HepG2 (cell line): Measurements from ENCODE around the gene SELENOM. TPM values are rescaled to one million over a fixed set of nuclear protein-coding genes. Genes with fewer than 3 reads are reported as not detected.

ENCODE experiments used
- ATAC-seq: fragments of 200-7000 bp; cut with Tn5 transposase; 3 replicates; pipeline ENCODE4 v1.9.1; 2020; ENCODE audit warnings: mild to moderate bottlenecking, moderate library complexity
- Bru-seq: library from RNA; stranded (reverse); fragments of 400-500 nt; gene quantifications from one replicate; lab custom pipeline; 2021; lab: Mats Ljungman, UMichigan
- BruChase-seq, 2 experiments: library from RNA; stranded (reverse); fragments of 400-500 nt; gene quantifications; one replicate each; lab custom pipeline; 2021; lab: Mats Ljungman, UMichigan
- BruUV-seq: library from RNA; stranded (reverse); fragments of 400-500 nt; replicated peaks from 2 replicates; lab custom pipeline; 2021; lab: Mats Ljungman, UMichigan
- CTCF ChIA-PET: fragments of 300-600 bp; formaldehyde crosslinking; extraction: SDS; loops from one replicate; lab custom pipeline; 2021; ENCODE audit warnings: low total read pairs, inconsistent platforms, low intra/inter-chr PET ratio; lab: Yijun Ruan, JAX
- POLR2A ChIA-PET: fragments of 350-600 bp; sonication (Branson Sonifier 250); formaldehyde crosslinking; loops from one replicate; lab custom pipeline; 2020; ENCODE audit warnings: antibody characterized with exemption, inconsistent platforms; lab: Yijun Ruan, JAX
- DNase-seq: peaks from one replicate; pipeline ENCODE4 v3.0.0-alpha.2; 2015; ENCODE audit warnings: low spot score
- FAIRE-seq: peaks from 3 replicates; lab custom pipeline; 2011; peaks lifted over from hg19 to GRCh38; lab: Jason Lieb, UNC
- H2AFZ ChIP-seq: one replicate; pipeline ENCODE4 v1.6.1; 2011; ENCODE audit warnings: low read length, inconsistent platforms
- H3K27ac ChIP-seq: fragments of 300-600 bp; 3 replicates; pipeline ENCODE4 v1.8.0; 2011; ENCODE audit warnings: mixed run types, mild to moderate bottlenecking, mixed read lengths, low read length, inconsistent platforms; ENCODE audit not compliant: insufficient read depth; ENCODE audit errors: extremely low read length
- H3K27me3 ChIP-seq, 2 experiments: fragments of 200-600 bp in 1 of 2; 2 replicates in 1 of 2; 3 replicates in 1 of 2; pipeline versions ENCODE4 v1.6.0 to v1.8.0; 2011; ENCODE audit warnings: low read length in 2 of 2, mild to moderate bottlenecking in 2 of 2, moderate library complexity in 2 of 2, inconsistent platforms in 1 of 2; ENCODE audit not compliant: insufficient read depth in 2 of 2, control insufficient read depth in 1 of 2
- H3K36me3 ChIP-seq, 2 experiments: fragments of 200-600 bp in 1 of 2; replicated peaks in 1 of 2; 2 replicates in 1 of 2; 3 replicates in 1 of 2; pipeline versions ENCODE4 v1.5.1 to v1.8.0; 2011; ENCODE audit warnings: low read length in 2 of 2, inconsistent platforms in 1 of 2; ENCODE audit not compliant: insufficient read depth in 2 of 2, control insufficient read depth in 1 of 2
- H3K4me1 ChIP-seq: 2 replicates; pipeline ENCODE4 v1.5.1; 2012; ENCODE audit warnings: low read length, inconsistent platforms; ENCODE audit not compliant: insufficient read depth
- H3K4me2 ChIP-seq: 2 replicates; pipeline ENCODE4 v1.6.0; 2011; ENCODE audit warnings: low read depth, low read length, inconsistent platforms
- H3K4me3 ChIP-seq, 3 experiments: fragments of 200-600 bp in 1 of 3; sonication (generic), shearing (Covaris generic) in 1 of 3; replicated peaks in 1 of 3; 2 replicates each; pipeline ENCODE4 v1.5.1; 2011 to 2016; ENCODE audit warnings: low read length in 3 of 3, inconsistent platforms in 2 of 3, low read depth in 2 of 3, mild to moderate bottlenecking in 2 of 3, control low read depth in 1 of 3, mixed read lengths in 1 of 3; ENCODE audit not compliant: insufficient read depth in 1 of 3
- H3K79me2 ChIP-seq: one replicate; pipeline ENCODE4 v1.6.1; 2011; ENCODE audit warnings: low read length, inconsistent platforms; ENCODE audit not compliant: insufficient read depth
- H3K9ac ChIP-seq: 2 replicates; pipeline ENCODE4 v1.6.0; 2011; ENCODE audit warnings: mild to moderate bottlenecking, low read depth, low read length, inconsistent platforms; ENCODE audit not compliant: insufficient read depth
- H3K9me3 ChIP-seq: 2 replicates; pipeline ENCODE4 v1.5.1; 2012; ENCODE audit warnings: mild to moderate bottlenecking, low read length
- H4K20me1 ChIP-seq: 2 replicates; pipeline ENCODE4 v1.6.0; 2011; ENCODE audit warnings: inconsistent platforms, mild to moderate bottlenecking, low read length, moderate library complexity; ENCODE audit not compliant: insufficient read depth
- CREBL2 ChIP-seq: sonication (generic); formaldehyde crosslinking; IDR thresholded peaks from 2 replicates; pipeline ENCODE4 v1.8.1; 2023; ENCODE audit warnings: missing genetic modification reagents, mild to moderate bottlenecking, borderline replicate concordance
- DDIT3 ChIP-seq: sonication (generic); formaldehyde crosslinking; IDR thresholded peaks from 2 replicates; pipeline ENCODE4 v1.4.0; 2020; ENCODE audit warnings: mild to moderate bottlenecking, missing genetic modification reagents
- KDM3A ChIP-seq: IDR thresholded peaks from 2 replicates; pipeline ENCODE4 v1.6.1; 2018; ENCODE audit warnings: low read depth, missing compliant biosample characterization
- MXI1 ChIP-seq: IDR thresholded peaks from 3 replicates; pipeline ENCODE4 v1.6.1; 2012; ENCODE audit warnings: low read depth, low read length, inconsistent platforms, borderline replicate concordance
- RFXAP ChIP-seq: sonication (generic); formaldehyde crosslinking; IDR thresholded peaks from 2 replicates; pipeline ENCODE4 v1.4.0; 2020; ENCODE audit warnings: missing genetic modification reagents, borderline replicate concordance
- YEATS4 ChIP-seq: sonication (generic); formaldehyde crosslinking; IDR thresholded peaks from 2 replicates; pipeline ENCODE4 v1.4.0; 2020; ENCODE audit warnings: missing genetic modification reagents, borderline replicate concordance
- ZBTB37 ChIP-seq: sonication (generic); formaldehyde crosslinking; IDR thresholded peaks from 2 replicates; pipeline ENCODE4 v1.4.0; 2020; ENCODE audit warnings: mild to moderate bottlenecking, missing genetic modification reagents
- ZFAT ChIP-seq: sonication (generic); formaldehyde crosslinking; conservative IDR thresholded peaks from 2 replicates; pipeline ENCODE4 v1.8.1; 2023; ENCODE audit warnings: missing genetic modification reagents, inconsistent platforms
- ZNF431 ChIP-seq: sonication (generic); formaldehyde crosslinking; IDR thresholded peaks from 2 replicates; pipeline ENCODE4 v1.9.0; 2022; ENCODE audit warnings: missing genetic modification reagents, low read depth, mild to moderate bottlenecking, borderline replicate concordance
- WGBS: methylation state at CpG from one replicate; pipeline ENCODE4 v1.1.6; 2017; ENCODE audit warnings: low lambda C conversion rate; 5-methylcytosine and 5-hydroxymethylcytosine counted together
- in situ Hi-C: cut with HindIII; loops from 2 replicates; pipeline ENCODE4 v1.10.0; 2017; ENCODE audit warnings: low pct_unique_long_range_greater_than_20kb; ENCODE audit not compliant: extremely low pct_ligation_motif_present
- intact Hi-C: fragments of 100-400 bp; cut with micrococcal nuclease; formaldehyde crosslinking; loops from one replicate; pipeline ENCODE4 v1.10.0; 2022; ENCODE audit not compliant: unreplicated experiment
- long read RNA-seq, 2 experiments: library from RNA in 1 of 2; library from polyadenylated mRNA in 1 of 2; stranded (forward) in 1 of 2; unstranded in 1 of 2; transcript quantifications; one replicate each; pipeline ENCODE4 v2.0.0, GENCODE V29; 2019 to 2022
- polyA minus RNA-seq, 3 experiments: library from RNA; depleted of rRNA, polyadenylated mRNA; stranded (reverse); fragments of >200 nt; gene quantifications; 2 replicates each; pipeline ENCODE4 v1.2.3, GENCODE V29; 2011; ENCODE audit warnings: low replicate concordance in 1 of 3
- polyA plus RNA-seq, 8 experiments: library from polyadenylated mRNA; depleted of rRNA in 3 of 8; stranded (reverse) in 7 of 8; unstranded in 1 of 8; fragments of >200 nt; fragmentation: Illumina TruSeq in 4 of 8; extraction: Trizol in 4 of 8; gene quantifications; 2 replicates each; pipeline versions ENCODE4 v1.2.1 to v1.2.3, GENCODE V29; 2011 to 2016; ENCODE audit warnings: low read depth in 4 of 8, missing spikeins in 1 of 8, mixed read lengths in 1 of 8; ENCODE audit not compliant: insufficient read depth in 1 of 8
- total RNA-seq, 5 experiments: library from RNA; depleted of rRNA; stranded (reverse); fragments of >200 nt; fragmentation: Illumina TruSeq; extraction: Trizol; gene quantifications; 2 replicates each; pipeline ENCODE4 v1.2.3, GENCODE V29; 2016; ENCODE audit warnings: low read depth in 1 of 5
- TF ChIP-seq, protein P1 (sequence below): sonication (generic); formaldehyde crosslinking; IDR thresholded peaks from 2 replicates; pipeline ENCODE4 v1.8.0; 2022; ENCODE audit warnings: low read depth, missing genetic modification reagents

The SELENOM gene, protein sequence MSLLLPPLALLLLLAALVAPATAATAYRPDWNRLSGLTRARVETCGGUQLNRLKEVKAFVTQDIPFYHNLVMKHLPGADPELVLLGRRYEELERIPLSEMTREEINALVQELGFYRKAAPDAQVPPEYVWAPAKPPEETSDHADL
- total RNA-seq (2016; rRNA removed; fragmentation: Illumina TruSeq; extraction: Trizol) (2.4 and 4.1 TPM in 2 replicates), polyA plus RNA-seq (2011; rRNA removed) (4.3 and 5.5 TPM in 2 replicates), polyA minus RNA-seq (2011; rRNA and poly(A)+ RNA removed; ENCODE audit: low replicate concordance) (1.4 and 4.9 TPM in 2 replicates), Bru-seq, nascent RNA (percentile 18 among the genes with signal in this experiment), BruChase-seq, experiment 1, labeled RNA remaining after a 6-hour chase (percentile 7 among the genes with signal in this experiment), BruChase-seq, experiment 2, labeled RNA remaining after a 2-hour chase (percentile 6 among the genes with signal in this experiment)
- total RNA-seq (2016; cell fraction: cytosol; rRNA removed; fragmentation: Illumina TruSeq; extraction: Trizol; ENCODE audit: low read depth), result 1.9 and 4.6 TPM in 2 replicates
- total RNA-seq (2016; cell fraction: insoluble cytoplasmic fraction; rRNA removed; fragmentation: Illumina TruSeq; extraction: Trizol), result 1.6 and 3.5 TPM in 2 replicates
- total RNA-seq (2016; cell fraction: membrane; rRNA removed; fragmentation: Illumina TruSeq; extraction: Trizol), result 1.9 and 2.9 TPM in 2 replicates
- total RNA-seq (2016; cell fraction: nucleus; rRNA removed; fragmentation: Illumina TruSeq; extraction: Trizol), result 1.5 and 2.6 TPM in 2 replicates
- polyA plus RNA-seq (2011; cell fraction: cytosol; rRNA removed), result 5.8 and 12.6 TPM in 2 replicates
- polyA plus RNA-seq (2011; cell fraction: nucleus; rRNA removed), result 5.9 and 7.6 TPM in 2 replicates
- polyA plus RNA-seq (2012), result 2.5 and 2.9 TPM in 2 replicates
- 3.5 and 5.0 TPM in 2 replicates for polyA plus RNA-seq (2016; cell fraction: cytosol; fragmentation: Illumina TruSeq; extraction: Trizol; ENCODE audit: low read depth)
- 2.3 and 2.8 TPM in 2 replicates for polyA plus RNA-seq (2016; cell fraction: insoluble cytoplasmic fraction; fragmentation: Illumina TruSeq; extraction: Trizol; ENCODE audit: low read depth)
- 4.2 and 4.5 TPM in 2 replicates for polyA plus RNA-seq (2016; cell fraction: membrane; fragmentation: Illumina TruSeq; extraction: Trizol; ENCODE audit: low read depth)
- polyA plus RNA-seq (2016; cell fraction: nucleus; fragmentation: Illumina TruSeq; extraction: Trizol; ENCODE audit: insufficient read depth, low read depth), result 3.5 and 5.2 TPM in 2 replicates
- polyA minus RNA-seq (2011; cell fraction: cytosol; rRNA and poly(A)+ RNA removed), result 1.8 and 2.3 TPM in 2 replicates
- 1.5 and 2.4 TPM in 2 replicates for polyA minus RNA-seq (2011; cell fraction: nucleus; rRNA and poly(A)+ RNA removed)
- long read RNA-seq, experiment 1, transcript SELENOM-201 (5 exons, 694 nt), result major isoform, 8 of 9 reads
- long read RNA-seq, experiment 1, partial matches to known transcripts, result 0 of 9 reads
- long read RNA-seq, experiment 1, other reads (novel, unspliced or antisense), result 0 of 9 reads
- long read RNA-seq, experiment 2, transcript SELENOM-201 (5 exons, 694 nt), result major isoform, 8 of 8 reads
- long read RNA-seq, experiment 2, partial matches to known transcripts, result 0 of 8 reads
- long read RNA-seq, experiment 2, other reads (novel, unspliced or antisense), result 0 of 8 reads

- peak within 1 kb of the TSS; percentile 88 for H3K4me2 ChIP-seq
- BruUV-seq, result no TSS peak
- FAIRE-seq (peak; percentile 60), ATAC-seq (peak; percentile 90), DNase-seq (peak; percentile 86)
- peak within 1 kb of the TSS; percentile 47; the same call in 1 of the 2 replicates for H3K9ac ChIP-seq
- peak within 1 kb of the TSS; percentile 39 to 64 (median 44); a peak in 5 of 6 replicates for H3K4me3 ChIP-seq
- H3K27ac ChIP-seq, result no peak within 1 kb of the TSS
- no peaks in the 10 kb centered on the region for H3K9me3 ChIP-seq
- peak within 1 kb of the TSS; percentile 20 for H2AFZ ChIP-seq
- H4K20me1 ChIP-seq, result no peaks in the 10 kb centered on the region
- H3K27me3 ChIP-seq, result no peaks in the 10 kb centered on the region
- in situ Hi-C loops (no loop called here), intact Hi-C loops (loop anchor here (1.0 kb wide), 1 partner anchor 42 kb away; no protein-coding TSS in a partner anchor)
- no peaks in the 10 kb centered on the region for H3K36me3 ChIP-seq
- no peaks in the 10 kb centered on the region for H3K79me2 ChIP-seq
- peaks cover 28% of the 10 kb centered on the region for H3K4me1 ChIP-seq
- ChIA-PET POLR2A (interaction anchor here (1.0 to 1.5 kb wide), 11 partner anchors 8 to 138 kb away, joined by 3 to 7 read pairs (median 4); partner anchors contain the start of genes PLA2G3, SMTN and TUG1), CTCF (interaction anchor here (1.5 to 1.6 kb wide), 2 partner anchors 42 to 124 kb away, joined by 6 to 17 read pairs; no protein-coding TSS in a partner anchor)
- 41% methylated on average over 42 of the region's 67 CpGs for WGBS
- TF ChIP-seq YEATS4 (0 out of 2 replicates have a peak, but pooled peaks have one; percentile 17), CREBL2 (CRISPR knock-in tag) (no peak), ZBTB37 (CRISPR knock-in tag) (no peak), KDM3A (CRISPR knock-in tag) (0 out of 2 replicates have a peak, but pooled peaks have one; percentile 62), DDIT3 (CRISPR knock-in tag) (no peak), ZFAT (CRISPR knock-in tag) (no peak), ZNF431 (no peak), MXI1 (peak; percentile 41; the same call in 1 of the 3 replicates), RFXAP (CRISPR knock-in tag) (no peak)
- TF ChIP-seq, protein P1, sequence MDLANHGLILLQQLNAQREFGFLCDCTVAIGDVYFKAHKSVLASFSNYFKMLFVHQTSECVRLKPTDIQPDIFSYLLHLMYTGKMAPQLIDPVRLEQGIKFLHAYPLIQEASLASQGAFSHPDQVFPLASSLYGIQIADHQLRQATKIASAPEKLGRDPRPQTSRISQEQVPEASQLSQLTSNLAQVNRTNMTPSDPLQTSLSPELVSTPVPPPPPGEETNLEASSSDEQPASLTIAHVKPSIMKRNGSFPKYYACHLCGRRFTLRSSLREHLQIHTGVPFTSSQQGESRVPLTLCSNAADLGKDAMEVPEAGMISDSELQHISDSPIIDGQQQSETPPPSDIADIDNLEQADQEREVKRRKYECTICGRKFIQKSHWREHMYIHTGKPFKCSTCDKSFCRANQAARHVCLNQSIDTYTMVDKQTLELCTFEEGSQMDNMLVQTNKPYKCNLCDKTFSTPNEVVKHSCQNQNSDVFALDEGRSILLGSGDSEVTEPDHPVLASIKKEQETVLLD (CRISPR knock-in tag), result no peak
These were observed at the start of gene SELENOM for GRCh38 chr22:31107178-31107893. Gene SELENOM, minus strand, starts transcription at chr22:31107568. Its CDS starts 63 bp downstream, at chr22:31107505.
